PC-9 (cell line): ENCODE results near the gene C3AR1.

Source experiments
- CTCF ChIP-seq: fragments of 200-600 bp; sonication (generic); conservative IDR thresholded peaks from 2 replicates; pipeline ENCODE4 v1.6.1; 2017; ENCODE audit warnings: mixed run types, antibody characterized with exemption, mild to moderate bottlenecking, moderate library complexity
- EZH2 ChIP-seq: fragments of 200-600 bp; sonication (generic); IDR thresholded peaks from 2 replicates; pipeline ENCODE4 v1.8.0; 2017; ENCODE audit warnings: antibody characterized with exemption, low read depth

- TF ChIP-seq CTCF, result no peak
- TF ChIP-seq EZH2, result no peak
Measured at GRCh38 chr12:8064131-8064530, 2.0 kb downstream of the C3AR1 start.
